ENCODE results near the gene PACRG. TPM values are rescaled to one million over a fixed set of nuclear protein-coding genes. Genes with fewer than 3 reads are reported as not detected.

Gene PACRG
- total and polyA plus RNA-seq, 2 of the 13 experiments (the other 11 are each of a cell fraction or from before 2014, with no cell fraction given): 0.13 TPM; not detected in 1

DNA sequence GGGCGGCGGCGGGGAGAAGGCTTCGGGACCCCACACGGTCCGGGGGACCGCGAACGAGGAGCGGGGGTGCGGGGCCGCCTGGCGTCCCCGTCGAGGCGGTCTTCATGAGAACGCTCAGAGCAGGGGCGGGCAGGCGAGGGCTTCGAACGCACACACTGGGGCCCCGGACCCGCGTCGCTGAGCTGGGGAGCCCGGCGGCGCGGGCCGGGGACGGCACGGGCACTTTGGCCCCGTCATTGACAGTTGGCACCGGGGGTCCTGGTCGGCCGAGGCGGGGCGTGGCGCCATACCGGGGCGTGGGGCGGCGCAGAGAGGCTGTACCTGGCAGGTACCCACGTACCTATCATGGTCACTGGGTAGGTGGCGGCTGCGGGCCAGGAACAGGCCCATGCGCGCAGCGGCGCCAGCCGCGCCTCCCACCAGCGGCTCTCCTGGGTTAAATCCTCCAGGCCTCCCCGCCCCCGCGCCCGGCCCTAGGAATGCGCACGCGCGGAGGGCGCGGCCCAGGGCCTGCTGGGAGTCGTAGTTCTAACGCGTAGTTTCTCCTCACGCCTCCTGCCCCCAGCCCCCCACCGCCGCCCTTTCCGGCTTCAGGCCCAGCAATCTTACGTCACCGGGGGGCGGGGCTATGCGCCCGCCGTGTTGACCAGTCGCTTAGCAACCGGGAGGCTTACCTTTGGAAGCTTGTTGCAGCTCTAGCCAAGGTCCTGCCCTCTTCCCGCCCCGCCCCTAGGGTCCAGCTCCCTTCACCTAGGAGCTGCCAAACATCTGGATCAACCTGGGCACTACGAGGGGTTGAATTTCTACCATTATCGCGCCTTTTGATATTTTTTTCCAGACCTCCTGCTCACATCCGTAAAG is at the start of gene PACRG, which contains the start of gene PRKN (continued):
- TF ChIP-seq BRF2 (CRISPR knock-in tag; IDR thresholded peaks at IDR 0.05): 0 out of 2 replicates have a peak, but pooled peaks have one; percentile 24
- TF ChIP-seq MIER3 (CRISPR knock-in tag; IDR thresholded peaks at IDR 0.05; ENCODE audit: borderline replicate concordance): peak; percentile 74; the same call in 1 of the 2 replicates
- TF ChIP-seq FLYWCH1 (CRISPR knock-in tag; IDR thresholded peaks at IDR 0.05): no peak
- peak; percentile 84 for TF ChIP-seq IRF2 (CRISPR knock-in tag; IDR thresholded peaks at IDR 0.05)
- peak; percentile 89; the same call in 1 of the 2 replicates for TF ChIP-seq KDM5B (CRISPR knock-in tag; IDR thresholded peaks at IDR 0.05; ENCODE audit: borderline replicate concordance)
- TF ChIP-seq ZBTB21 (CRISPR knock-in tag; IDR thresholded peaks at IDR 0.05): 0 out of 2 replicates have a peak, but pooled peaks have one; percentile 38
- TF ChIP-seq, protein P1, sequence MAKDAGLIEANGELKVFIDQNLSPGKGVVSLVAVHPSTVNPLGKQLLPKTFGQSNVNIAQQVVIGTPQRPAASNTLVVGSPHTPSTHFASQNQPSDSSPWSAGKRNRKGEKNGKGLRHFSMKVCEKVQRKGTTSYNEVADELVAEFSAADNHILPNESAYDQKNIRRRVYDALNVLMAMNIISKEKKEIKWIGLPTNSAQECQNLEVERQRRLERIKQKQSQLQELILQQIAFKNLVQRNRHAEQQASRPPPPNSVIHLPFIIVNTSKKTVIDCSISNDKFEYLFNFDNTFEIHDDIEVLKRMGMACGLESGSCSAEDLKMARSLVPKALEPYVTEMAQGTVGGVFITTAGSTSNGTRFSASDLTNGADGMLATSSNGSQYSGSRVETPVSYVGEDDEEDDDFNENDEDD (CRISPR knock-in tag; IDR thresholded peaks at IDR 0.05; ENCODE audit: borderline replicate concordance): peak; percentile 40; the same call in 1 of the 2 replicates
- no peak for TF ChIP-seq ZBTB1 (CRISPR knock-in tag; IDR thresholded peaks at IDR 0.05; ENCODE audit: borderline replicate concordance)
- TF ChIP-seq ZMYM2 (CRISPR knock-in tag; IDR thresholded peaks at IDR 0.05): no peak
- peak; percentile 87 for TF ChIP-seq SRSF1 (optimal IDR thresholded peaks at IDR 0.05; ENCODE audit: low read depth, low read length)
- TF ChIP-seq HINFP (CRISPR knock-in tag; IDR thresholded peaks at IDR 0.05; ENCODE audit: low read depth): no peak
- peak; percentile 69 for TF ChIP-seq ZNF546 (CRISPR knock-in tag; conservative IDR thresholded peaks at IDR 0.05)
- no peak; the same call in 1 of the 2 replicates for TF ChIP-seq ZNF317 (CRISPR knock-in tag; IDR thresholded peaks at IDR 0.05)
- TF ChIP-seq ZBTB33 (CRISPR knock-in tag; IDR thresholded peaks at IDR 0.05): no peak
- peak; percentile 67; the same call in 1 of the 2 replicates for TF ChIP-seq ZNF768 (CRISPR knock-in tag; IDR thresholded peaks at IDR 0.05)
- TF ChIP-seq NCOA2 (CRISPR knock-in tag; IDR thresholded peaks at IDR 0.05): peak; percentile 45
- TF ChIP-seq JARID2 (CRISPR knock-in tag; IDR thresholded peaks at IDR 0.05; ENCODE audit: insufficient replicate concordance): no peak
